ENCODE results near the gene IL5.

Gene IL5

DNA sequence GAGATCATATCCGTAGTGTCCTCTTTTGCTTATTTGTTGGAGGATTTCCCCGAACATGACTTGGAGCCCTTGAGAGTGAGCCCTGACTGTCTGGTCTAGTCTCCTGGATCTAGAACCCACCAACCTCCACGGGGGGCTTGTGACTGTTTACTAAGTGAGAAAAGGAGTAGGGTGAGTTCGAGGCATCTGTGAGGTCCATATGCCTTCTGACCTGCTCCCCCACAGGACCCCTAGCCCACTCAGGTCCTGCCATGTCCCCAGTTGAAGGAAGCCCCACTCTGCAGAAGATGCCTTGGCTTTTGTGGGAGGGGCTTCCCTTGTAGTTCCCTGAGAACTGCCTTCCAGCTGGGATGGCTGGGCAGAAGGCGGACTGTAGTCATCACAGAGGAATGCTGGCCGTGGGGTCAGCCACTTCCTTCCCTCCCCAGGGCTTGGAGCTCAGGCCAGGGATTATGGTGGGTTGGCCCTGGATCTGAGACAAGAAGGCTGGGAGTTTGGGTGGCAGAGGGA, 45.8 kb downstream of the IL5 start:
- Mint-ChIP-seq H3K36me3 (ENCODE audit: low read depth) (no peaks in the 10 kb centered on the region), H3K27me3 (ENCODE audit: low read depth) (no peaks in the 10 kb centered on the region), H3K9me3 (no peaks in the 10 kb centered on the region), H3K4me1 (ENCODE audit: low read depth) (peaks cover 58% of the 10 kb centered on the region), H3K27ac (peak overlapping the region; percentile 85), H3K4me3 (peak overlapping the region; percentile 95)

DNA sequence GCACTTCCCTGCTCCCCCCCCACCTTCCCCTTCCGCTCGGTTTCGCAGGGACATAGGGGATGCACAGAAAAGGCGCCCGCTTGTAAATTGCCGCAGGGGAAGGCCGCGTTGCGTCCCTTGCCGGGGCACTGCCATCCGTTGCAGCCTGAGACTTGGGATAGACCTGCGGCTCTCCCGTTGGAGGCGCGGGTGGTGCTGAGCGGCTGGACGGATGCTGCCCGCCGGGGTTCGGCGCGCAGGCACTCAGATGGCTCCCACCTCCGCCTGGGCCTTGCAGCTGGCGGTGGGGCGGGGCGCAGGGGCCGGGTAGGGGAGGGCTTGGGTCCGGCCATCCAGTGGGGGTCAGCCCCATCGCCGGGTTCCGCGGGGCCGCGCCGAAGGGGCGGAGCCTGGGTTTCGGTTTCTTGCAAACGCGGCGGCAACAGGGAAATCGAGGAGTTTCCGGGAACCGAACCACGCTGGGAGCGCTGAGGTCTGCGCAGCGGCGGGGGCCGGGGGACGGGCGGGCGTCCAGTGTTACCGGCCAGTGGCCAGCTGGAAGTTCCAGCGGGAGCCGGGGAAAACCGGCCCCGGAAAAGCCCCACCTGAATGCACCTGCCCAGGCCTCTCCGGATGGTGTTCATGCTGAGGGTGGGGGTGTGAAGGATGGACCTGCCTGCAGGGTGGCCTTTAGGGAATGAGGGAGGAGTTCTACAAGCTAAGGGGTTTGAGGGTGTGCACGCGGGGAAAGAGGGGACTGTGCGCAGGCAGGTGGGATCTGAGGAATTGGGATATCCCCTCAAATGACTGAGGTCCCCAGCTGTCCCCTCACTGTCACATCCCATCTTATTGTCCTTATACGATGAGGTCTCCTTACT, 46.5 kb downstream of the IL5 start:
- peak overlapping the region; percentile 95 for H3K4me3 Mint-ChIP-seq
- no peaks in the 10 kb centered on the region for H3K9me3 Mint-ChIP-seq
- no peaks in the 10 kb centered on the region for H3K27me3 Mint-ChIP-seq (ENCODE audit: low read depth)
- H3K27ac Mint-ChIP-seq: peak overlapping the region; percentile 99
- H3K4me1 Mint-ChIP-seq (ENCODE audit: low read depth): peaks cover 64% of the 10 kb centered on the region
- peaks cover 3% of the 10 kb centered on the region for H3K36me3 Mint-ChIP-seq (ENCODE audit: low read depth)

DNA sequence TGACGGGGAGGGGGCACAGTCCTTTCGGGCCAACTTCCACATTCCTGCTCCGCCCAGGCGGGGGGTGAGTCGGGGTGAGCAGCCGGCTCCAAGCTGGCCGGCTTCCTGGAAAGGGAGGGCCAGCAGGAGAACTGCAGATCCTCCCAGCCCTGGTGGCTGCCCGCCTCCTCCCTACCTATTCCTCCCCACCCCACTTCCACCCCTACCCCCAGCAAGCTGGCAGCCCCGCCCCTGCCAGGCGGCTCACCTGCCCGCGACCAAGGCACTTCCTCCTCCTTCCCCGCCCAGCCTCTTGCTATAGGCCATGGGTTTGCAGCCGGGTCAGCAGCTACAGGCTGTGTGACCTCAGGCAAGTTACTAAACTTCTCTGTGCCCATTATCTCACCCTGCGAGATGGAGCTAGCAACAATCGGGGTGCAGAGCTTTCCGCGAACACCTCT, 47.1 kb downstream of the IL5 start:
- Mint-ChIP-seq H3K36me3 (ENCODE audit: low read depth) (peaks cover 3% of the 10 kb centered on the region), H3K27ac (peak overlapping the region; percentile 99)

DNA sequence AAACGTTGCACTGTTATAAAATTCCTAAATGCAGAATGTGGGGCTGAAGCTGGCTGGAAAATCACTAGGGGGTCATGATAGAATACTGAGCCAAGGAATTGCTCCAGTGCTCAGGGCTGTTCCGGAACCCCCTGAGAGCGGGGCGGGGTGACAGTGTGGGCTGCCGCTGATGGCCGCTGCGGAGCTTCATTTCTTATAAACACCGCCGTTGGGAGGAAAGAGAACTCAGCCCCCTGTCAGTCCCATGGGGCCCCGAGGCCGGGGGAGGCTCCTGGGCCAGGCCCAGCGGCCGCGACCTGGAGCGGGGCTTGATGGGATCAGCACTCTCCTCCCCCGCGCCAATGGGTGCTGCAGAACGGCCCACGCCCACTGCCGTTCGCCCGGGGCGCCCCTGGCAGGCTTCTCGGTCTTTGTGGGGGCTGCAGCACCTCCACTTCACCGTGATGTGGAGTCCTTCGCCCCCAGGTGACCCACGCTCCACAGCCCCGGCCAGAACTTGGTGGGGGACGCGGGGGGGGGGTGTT, 47.6 kb downstream of the IL5 start:
- peak overlapping the region; percentile 95 for H3K4me3 Mint-ChIP-seq
- peaks cover 3% of the 10 kb centered on the region for H3K36me3 Mint-ChIP-seq (ENCODE audit: low read depth)
- H3K27ac Mint-ChIP-seq: peak overlapping the region; percentile 99
- no peaks in the 10 kb centered on the region for H3K9me3 Mint-ChIP-seq
- no peaks in the 10 kb centered on the region for H3K27me3 Mint-ChIP-seq (ENCODE audit: low read depth)
- peaks cover 62% of the 10 kb centered on the region for H3K4me1 Mint-ChIP-seq (ENCODE audit: low read depth)

More for the DNA sequence above, 47.1 kb downstream of the IL5 start:
- H3K27me3 Mint-ChIP-seq (ENCODE audit: low read depth): no peaks in the 10 kb centered on the region
- H3K4me1 Mint-ChIP-seq (ENCODE audit: low read depth): peaks cover 67% of the 10 kb centered on the region
- no peaks in the 10 kb centered on the region for H3K9me3 Mint-ChIP-seq
- H3K4me3 Mint-ChIP-seq: peak overlapping the region; percentile 95

DNA sequence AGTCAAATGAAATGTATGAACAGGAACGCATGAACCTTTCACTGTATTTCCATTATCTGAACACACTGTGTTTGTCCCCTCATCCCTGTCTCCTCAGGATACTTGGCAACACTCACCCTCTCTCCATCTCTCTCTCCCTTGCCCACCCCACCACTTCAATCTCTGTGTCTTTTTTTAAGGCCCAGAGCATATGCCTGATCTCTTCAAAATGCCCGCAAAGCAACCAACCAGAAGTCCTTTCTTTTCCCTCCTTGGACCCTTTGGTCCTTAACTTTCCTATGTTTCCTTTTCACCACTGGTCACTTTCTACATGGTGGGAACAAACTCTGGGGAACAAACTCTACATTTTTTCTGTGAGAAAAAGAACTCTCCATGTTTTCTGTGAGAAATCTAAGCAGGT, 49.5 kb downstream of the IL5 start:
- no peaks in the 10 kb centered on the region for H3K27me3 Mint-ChIP-seq (ENCODE audit: low read depth)
- H3K4me1 Mint-ChIP-seq (ENCODE audit: low read depth): peaks cover 51% of the 10 kb centered on the region
- H3K9me3 Mint-ChIP-seq: no peaks in the 10 kb centered on the region
- H3K4me3 Mint-ChIP-seq: peak overlapping the region; percentile 95
- H3K36me3 Mint-ChIP-seq (ENCODE audit: low read depth): peaks cover 16% of the 10 kb centered on the region
- peak overlapping the region; percentile 96 for H3K27ac Mint-ChIP-seq

DNA sequence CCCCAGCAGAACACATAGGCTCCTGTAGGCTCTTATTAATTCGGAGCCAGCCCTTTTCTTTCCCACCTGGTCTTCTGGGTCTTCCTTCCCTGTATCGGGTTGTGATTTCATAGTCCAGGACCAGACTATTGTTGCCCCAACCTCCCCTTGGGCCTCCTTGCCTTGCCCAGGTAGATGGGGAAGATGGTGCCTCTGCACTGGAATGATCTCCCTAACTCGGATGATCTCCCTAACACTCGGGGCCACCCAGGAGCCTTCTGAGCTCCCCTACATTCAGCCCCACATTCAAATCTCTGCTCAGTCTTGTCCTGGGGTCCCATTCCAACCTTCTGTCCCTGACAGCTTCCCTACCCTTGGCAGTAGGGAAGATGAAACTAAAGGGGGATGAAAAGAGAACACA, 50.1 kb downstream of the IL5 start:
- Mint-ChIP-seq H3K27ac (peak overlapping the region; percentile 96), H3K27me3 (ENCODE audit: low read depth) (no peaks in the 10 kb centered on the region), H3K9me3 (no peaks in the 10 kb centered on the region), H3K36me3 (ENCODE audit: low read depth) (peaks cover 22% of the 10 kb centered on the region), H3K4me3 (peak overlapping the region; percentile 95), H3K4me1 (ENCODE audit: low read depth) (peaks cover 48% of the 10 kb centered on the region)

DNA sequence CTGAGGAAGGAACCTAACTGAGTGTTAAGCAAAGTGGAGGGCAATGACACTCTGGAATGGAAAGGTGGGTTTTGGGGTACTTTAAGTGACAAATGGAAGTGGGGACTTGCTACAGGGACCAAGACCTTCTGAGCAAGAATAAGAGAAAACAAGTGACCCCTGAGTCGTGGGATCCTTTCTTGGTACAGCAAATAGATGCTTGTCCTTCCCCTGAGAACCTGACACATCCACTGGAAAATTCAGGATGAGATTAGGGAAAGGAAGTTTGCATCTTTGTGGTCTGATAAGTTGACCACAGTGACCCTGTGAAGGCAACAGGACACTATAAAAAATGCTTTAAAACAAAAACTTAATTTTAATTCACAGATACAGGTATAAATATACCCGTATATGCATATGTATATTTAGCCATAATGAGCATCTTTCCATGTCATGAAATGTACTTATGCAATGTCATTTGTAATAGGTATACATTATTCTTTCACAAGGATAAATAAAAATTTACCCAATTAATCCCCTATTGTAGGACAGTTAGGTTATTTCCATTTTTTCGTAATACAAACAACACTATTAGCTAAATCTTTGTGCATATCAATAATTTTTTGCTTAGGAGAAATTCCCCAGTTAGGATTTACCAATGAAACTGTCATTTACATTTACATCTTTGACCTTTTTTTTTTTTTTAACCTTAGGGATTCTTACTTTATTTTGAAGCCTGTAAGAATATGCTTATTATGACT, 50.8 kb downstream of the IL5 start:
- peaks cover 28% of the 10 kb centered on the region for H3K36me3 Mint-ChIP-seq (ENCODE audit: low read depth)
- no peaks in the 10 kb centered on the region for H3K27me3 Mint-ChIP-seq (ENCODE audit: low read depth)
- peaks cover 52% of the 10 kb centered on the region for H3K4me1 Mint-ChIP-seq (ENCODE audit: low read depth)
- no peaks in the 10 kb centered on the region for H3K9me3 Mint-ChIP-seq
- H3K27ac Mint-ChIP-seq: peak overlapping the region; percentile 96
- H3K4me3 Mint-ChIP-seq: peak overlapping the region; percentile 95

Data from T-helper 1 cell treated with Interleukin-12 subunit alpha and Interleukin-12 subunit beta and Interleukin-4 antibody, amounts not matched to agents 30 μg/mL and 1 μg/mL, for 36 hours (primary cell).